NCI-H1694 treated with DMSO at 0.1 percent for 48 hours (cell line): Measurements from ENCODE around the gene RRM1.
"Not testable (repeated sequence)": the region's sequence is repeated elsewhere in the genome, so short reads cannot be mapped to it uniquely, and the experiment has no call there.

Experiments used
- DNase-seq: peaks from one replicate; lab custom pipeline; 2025; lab: John Stamatoyannopoulos, UW

The RRM1 gene

GRCh38 chr11:4140067-4140636, 45.6 kb downstream of the RRM1 start:
- DNase-seq, result no peak

DNA sequence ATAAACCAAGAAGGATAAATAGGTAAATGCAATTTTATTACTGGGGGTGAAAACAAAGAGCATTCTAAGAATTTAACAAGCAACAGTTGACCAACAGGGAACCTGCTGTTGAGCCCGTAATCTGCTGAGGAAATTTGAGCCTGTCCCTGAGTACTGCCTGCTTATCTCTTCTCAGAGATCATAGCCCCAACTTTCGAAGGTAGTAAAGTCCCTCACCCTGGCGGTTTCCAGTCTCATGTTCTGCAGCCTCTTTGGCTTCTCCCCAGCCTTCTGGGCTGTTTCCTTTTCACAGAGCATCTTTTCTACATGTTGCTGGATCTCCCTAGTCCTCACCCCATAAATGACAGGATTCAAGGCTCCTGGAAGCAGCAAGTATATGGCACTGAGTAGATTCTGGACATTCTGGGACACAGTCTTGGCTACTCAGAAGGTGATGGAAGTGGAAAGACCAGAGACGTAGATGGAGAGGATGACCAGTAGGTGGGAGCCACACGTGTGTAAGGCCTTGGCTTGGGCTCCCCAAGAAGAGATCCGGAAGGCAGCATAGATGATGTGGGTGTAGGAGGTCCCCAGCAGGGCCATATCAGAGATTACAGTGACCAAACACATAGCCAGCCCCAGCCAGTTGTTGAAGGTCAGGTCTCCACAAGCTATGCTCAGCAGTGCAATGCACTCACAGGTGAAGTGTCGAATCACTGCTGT, 51.6 kb downstream of the RRM1 start:
- DNase-seq, result no peak

DNA sequence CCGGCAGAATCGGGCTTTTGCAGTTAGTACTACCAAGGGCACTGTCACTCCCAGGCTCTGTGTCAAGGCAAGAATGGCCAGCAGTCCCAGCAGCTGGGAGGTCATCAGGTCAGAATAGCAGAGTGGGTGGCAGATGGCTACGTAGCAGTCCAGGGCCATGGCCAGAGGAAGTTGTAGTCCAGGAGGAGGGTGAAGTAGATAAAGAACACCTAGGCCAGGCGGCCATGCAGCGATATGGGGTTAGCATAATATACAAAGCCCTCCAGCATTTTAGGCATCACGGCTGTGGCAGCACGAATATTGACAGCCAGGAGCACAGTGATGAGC, 52.1 kb downstream of the RRM1 start:
- no peak for DNase-seq

- no peak for DNase-seq
Measured at GRCh38 chr11:4154503-4154902, 59.9 kb downstream of the RRM1 start.

- no peak for DNase-seq
Measured at GRCh38 chr11:4156571-4156970, 62.0 kb downstream of the RRM1 start.

GRCh38 chr11:4158818-4159217, 64.2 kb downstream of the RRM1 start:
- DNase-seq, result not testable (repeated sequence)

- no peak for DNase-seq
Measured at GRCh38 chr11:4161305-4161704, 66.7 kb downstream of the RRM1 start.

- DNase-seq, result no peak
Measured at GRCh38 chr11:4164884-4165590, 70.4 kb downstream of the RRM1 start.

GRCh38 chr11:4167292-4167691, 72.7 kb downstream of the RRM1 start:
- DNase-seq, result no peak

DNA sequence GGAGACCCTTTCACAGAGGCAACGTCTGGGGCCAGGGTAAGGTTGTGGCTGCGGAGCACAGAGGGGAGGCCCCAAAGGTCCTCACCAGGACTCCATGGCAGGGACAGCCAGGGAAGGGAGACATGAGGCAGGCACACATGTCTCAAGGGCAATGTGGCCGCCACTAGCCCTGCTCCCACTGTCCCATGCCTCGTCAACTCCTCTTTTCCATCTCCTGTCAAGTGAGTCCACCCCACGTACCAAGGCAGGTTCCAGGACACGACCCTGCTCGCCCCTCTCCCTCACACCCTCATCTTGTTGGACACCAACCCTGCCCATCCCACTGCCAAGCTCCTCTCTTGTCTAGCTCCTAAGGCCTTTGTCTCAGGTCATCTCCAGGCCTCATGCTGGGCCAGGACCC, 73.2 kb downstream of the RRM1 start:
- no peak for DNase-seq

DNA sequence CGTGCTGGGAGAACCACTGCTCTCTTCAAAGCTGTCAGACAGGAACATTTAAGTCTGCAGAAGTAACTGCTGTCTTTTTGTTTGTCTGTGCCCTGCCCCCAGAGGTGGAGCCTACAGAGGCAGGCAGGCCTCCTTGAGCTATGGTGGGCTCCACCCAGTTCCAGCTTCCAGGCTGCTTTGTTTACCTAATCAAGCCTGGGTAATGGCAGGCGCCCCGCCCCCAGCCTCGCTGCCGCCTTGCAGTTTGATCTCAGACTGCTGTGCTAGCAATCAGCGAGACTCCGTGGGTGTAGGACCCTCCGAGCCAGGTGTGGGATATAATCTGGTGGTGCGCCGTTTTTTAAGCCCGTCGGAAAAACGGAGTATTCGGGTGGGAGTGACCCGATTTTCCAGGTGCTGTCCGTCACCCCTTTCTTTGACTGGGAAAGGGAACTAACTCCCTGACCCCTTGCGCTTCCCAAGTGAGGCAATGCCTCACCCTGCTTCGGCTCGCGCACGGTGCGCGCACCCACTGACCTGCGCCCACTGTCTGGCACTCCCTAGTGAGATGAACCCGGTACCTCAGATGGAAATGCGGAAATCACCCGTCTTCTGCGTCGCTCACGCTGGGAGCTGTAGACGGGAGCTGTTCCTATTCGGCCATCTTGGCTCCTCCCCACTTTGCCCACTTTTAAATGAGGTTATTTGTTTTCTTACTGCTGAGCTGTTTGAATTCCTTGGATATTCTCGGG, 81.2 kb downstream of the RRM1 start:
- DNase-seq, result not testable (repeated sequence)

- no peak for DNase-seq
Measured at GRCh38 chr11:4178813-4179662, 84.4 kb downstream of the RRM1 start.

GRCh38 chr11:4180441-4181183, 86.0 kb downstream of the RRM1 start:
- no peak for DNase-seq

GRCh38 chr11:4181782-4182721, 87.5 kb downstream of the RRM1 start:
- DNase-seq, result no peak

- DNase-seq, result no peak
Measured at GRCh38 chr11:4183410-4184057, 88.9 kb downstream of the RRM1 start.

DNA sequence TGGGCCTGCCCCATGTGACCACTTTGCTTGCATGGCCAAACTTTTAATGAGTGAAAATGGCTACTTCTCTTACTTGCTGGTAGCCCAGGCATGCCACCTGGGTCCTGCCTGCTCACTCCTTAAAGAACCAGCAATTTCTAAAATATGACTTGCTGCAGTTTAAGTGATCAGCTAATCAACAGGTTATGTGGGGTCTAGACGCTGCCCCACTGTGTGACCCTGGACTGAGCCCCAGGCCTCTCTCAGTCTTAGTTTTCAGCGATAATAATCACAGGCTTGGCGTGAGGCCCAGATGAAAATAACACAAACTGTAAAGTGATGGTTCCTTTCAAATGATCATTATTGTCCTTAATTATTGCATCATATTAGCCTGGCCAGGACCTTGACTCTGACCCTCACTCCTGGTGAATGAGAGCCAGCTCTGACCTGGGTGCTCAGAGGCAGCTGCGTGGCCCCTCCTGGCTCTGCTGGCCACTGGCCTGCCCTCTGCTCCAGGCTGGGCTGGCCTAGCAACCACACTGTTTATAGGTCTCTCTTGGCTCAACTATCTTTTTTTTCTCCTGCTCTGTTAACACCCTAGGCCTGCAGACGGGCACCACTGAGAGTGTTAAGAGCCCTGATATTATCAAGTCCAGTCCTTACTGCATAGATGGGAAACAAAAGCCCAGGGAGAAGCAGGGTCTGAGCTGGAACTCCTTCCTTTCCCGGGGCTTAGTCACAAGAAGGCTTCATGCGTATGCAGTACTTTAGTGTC, 89.7 kb downstream of the RRM1 start:
- no peak for DNase-seq

DNA sequence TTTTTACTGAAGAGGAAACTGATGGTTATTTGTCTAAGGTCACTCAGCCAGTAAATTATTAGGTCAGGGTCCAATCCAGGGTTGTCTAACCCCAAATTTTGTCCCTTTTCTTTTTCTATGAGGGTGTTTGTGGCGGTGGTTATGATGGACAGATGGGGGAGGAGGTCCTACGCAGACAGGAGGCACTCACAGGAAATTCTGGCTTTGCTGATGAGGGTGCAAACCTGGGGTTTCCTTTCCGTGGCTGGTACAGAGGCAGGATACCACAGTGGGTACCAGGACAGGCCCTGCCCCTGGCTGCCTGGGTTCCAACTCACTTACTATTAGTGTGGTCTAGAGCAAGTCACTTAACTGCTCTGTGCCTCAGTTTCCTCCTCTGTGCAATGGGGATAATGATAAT, 91.0 kb downstream of the RRM1 start:
- no peak for DNase-seq

- DNase-seq, result no peak
Measured at GRCh38 chr11:4186464-4187054, 92.0 kb downstream of the RRM1 start.
